T-cell (primary cell): ENCODE results near the gene FGFR4. TPM values are rescaled to one million over a fixed set of nuclear protein-coding genes. Genes with fewer than 3 reads are reported as not detected.

Experiments
- ATAC-seq, 4 experiments: fragments of 200-7000 bp in 3 of 4; fragments of 150-1000 bp in 1 of 4; cut with Tn5 transposase; replicated peaks in 1 of 4; 1 replicate in 3 of 4; 2 replicates in 1 of 4; pipeline ENCODE4 v1.10.0; 2021; ENCODE audit warnings: moderate library complexity in 3 of 4, mild to moderate bottlenecking in 2 of 4, moderate number of reproducible peaks in 1 of 4
- CTCF ChIA-PET, 2 donors: fragments of 300-600 bp; sonication (Branson Sonifier 250); formaldehyde crosslinking; loops; one replicate each; lab custom pipeline; 2022; ENCODE audit warnings: antibody characterized with exemption in 2 of 2; lab: Charles Lee
- POLR2A ChIA-PET, 2 donors: fragments of 300-600 bp; sonication (Branson Sonifier 250); formaldehyde crosslinking; loops; one replicate each; lab custom pipeline; 2022; ENCODE audit warnings: antibody characterized with exemption in 2 of 2; lab: Charles Lee
- DNase-seq, 35 experiments: peaks; one replicate each; pipeline versions ENCODE4 v3.0.0 to v3.0.0-alpha.2; 2013 to 2023
- H3K27ac ChIP-seq: one replicate; pipeline ENCODE4 v1.5.1; 2013; ENCODE audit warnings: low read length
- H3K27me3 ChIP-seq, 2 experiments: replicated peaks in 1 of 2; 1 replicate in 1 of 2; 2 replicates in 1 of 2; pipeline versions ENCODE4 v1.6.1 to v1.7.0; 2013; ENCODE audit warnings: low read length in 1 of 2, mixed read lengths in 1 of 2; ENCODE audit not compliant: control insufficient read depth in 2 of 2, insufficient read depth in 2 of 2; ENCODE audit errors: extremely low read depth in 1 of 2
- H3K36me3 ChIP-seq, 2 donors: 1 replicate in 1 of 2; 2 replicates in 1 of 2; pipeline versions ENCODE4 v1.6.1 to v1.7.0; 2013; ENCODE audit warnings: low read length in 1 of 2; ENCODE audit not compliant: control insufficient read depth in 2 of 2, insufficient read depth in 1 of 2; ENCODE audit errors: extremely low read depth in 1 of 2
- H3K4me1 ChIP-seq, 2 experiments: 1 replicate in 1 of 2; 2 replicates in 1 of 2; pipeline versions ENCODE4 v1.6.1 to v1.7.0; 2013; ENCODE audit warnings: low read length in 2 of 2, mixed read lengths in 1 of 2; ENCODE audit not compliant: insufficient read depth in 2 of 2, control insufficient read depth in 1 of 2; ENCODE audit errors: extremely low read depth in 1 of 2
- H3K4me3 ChIP-seq, 2 donors: 1 replicate in 1 of 2; 2 replicates in 1 of 2; pipeline versions ENCODE4 v1.5.1 to v1.7.0; 2013; ENCODE audit warnings: mild to moderate bottlenecking in 2 of 2, low read length in 1 of 2, moderate library complexity in 1 of 2; ENCODE audit not compliant: control insufficient read depth in 1 of 2; ENCODE audit errors: extremely low read depth in 1 of 2
- H3K9me3 ChIP-seq: 2 replicates; pipeline ENCODE4 v1.7.0; 2013
- H3K27ac Mint-ChIP-seq, 2 donors: one replicate each; pipeline ENCODE4 v1.8.0; 2020 to 2021; ENCODE audit warnings: mild to moderate bottlenecking in 2 of 2, mixed read lengths in 2 of 2
- H3K27me3 Mint-ChIP-seq, 2 donors: one replicate each; pipeline ENCODE4 v1.8.0; 2021 to 2022; ENCODE audit warnings: mixed read lengths in 2 of 2
- H3K36me3 Mint-ChIP-seq: one replicate; pipeline ENCODE4 v1.8.0; 2021; ENCODE audit warnings: mixed read lengths
- H3K4me1 Mint-ChIP-seq, 3 donors: one replicate each; pipeline ENCODE4 v1.8.0; 2020 to 2022; ENCODE audit warnings: mixed read lengths in 3 of 3, mild to moderate bottlenecking in 1 of 3
- H3K4me3 Mint-ChIP-seq, 3 donors: one replicate each; pipeline ENCODE4 v1.8.0; 2020 to 2022; ENCODE audit warnings: mild to moderate bottlenecking in 3 of 3, mixed read lengths in 3 of 3, moderate library complexity in 3 of 3
- H3K9me3 Mint-ChIP-seq, 3 donors: one replicate each; pipeline ENCODE4 v1.8.0; 2020 to 2022; ENCODE audit warnings: mixed read lengths in 3 of 3
- WGBS: methylation state at CpG from one replicate; pipeline ENCODE4 v1.1.5; 2013; ENCODE audit warnings: missing lambda C conversion rate; ENCODE audit not compliant: insufficient coverage; 5-methylcytosine and 5-hydroxymethylcytosine counted together
- total RNA-seq, 35 experiments: library from RNA in 6 of 35; stranded (reverse) in 6 of 35; fragments of 120-200 nt in 1 of 35; gene quantifications; one replicate each; pipeline versions ENCODE4 v1.2.1 to v1.2.4 and lab custom pipeline; 2013 to 2026

FGFR4 gene
- total RNA-seq, 5 donors from 2014 or later (not counting 1 experiment from before 2014, with no cell fraction given), result 1.6 to 5.1 (median 3.2) TPM

GRCh38 chr5:177113566-177114424 is 27.1 kb downstream of the FGFR4 start:
- POLR2A ChIA-PET, result interaction anchor here in 1 of 2 donors (0.7 kb wide), 1 partner anchor 92 kb away, joined by 3 read pairs; no protein-coding TSS in a partner anchor
- H3K4me3 Mint-ChIP-seq, result no peak overlapping the region
- H3K36me3 ChIP-seq, result no peaks in the 10 kb centered on the region

DNA sequence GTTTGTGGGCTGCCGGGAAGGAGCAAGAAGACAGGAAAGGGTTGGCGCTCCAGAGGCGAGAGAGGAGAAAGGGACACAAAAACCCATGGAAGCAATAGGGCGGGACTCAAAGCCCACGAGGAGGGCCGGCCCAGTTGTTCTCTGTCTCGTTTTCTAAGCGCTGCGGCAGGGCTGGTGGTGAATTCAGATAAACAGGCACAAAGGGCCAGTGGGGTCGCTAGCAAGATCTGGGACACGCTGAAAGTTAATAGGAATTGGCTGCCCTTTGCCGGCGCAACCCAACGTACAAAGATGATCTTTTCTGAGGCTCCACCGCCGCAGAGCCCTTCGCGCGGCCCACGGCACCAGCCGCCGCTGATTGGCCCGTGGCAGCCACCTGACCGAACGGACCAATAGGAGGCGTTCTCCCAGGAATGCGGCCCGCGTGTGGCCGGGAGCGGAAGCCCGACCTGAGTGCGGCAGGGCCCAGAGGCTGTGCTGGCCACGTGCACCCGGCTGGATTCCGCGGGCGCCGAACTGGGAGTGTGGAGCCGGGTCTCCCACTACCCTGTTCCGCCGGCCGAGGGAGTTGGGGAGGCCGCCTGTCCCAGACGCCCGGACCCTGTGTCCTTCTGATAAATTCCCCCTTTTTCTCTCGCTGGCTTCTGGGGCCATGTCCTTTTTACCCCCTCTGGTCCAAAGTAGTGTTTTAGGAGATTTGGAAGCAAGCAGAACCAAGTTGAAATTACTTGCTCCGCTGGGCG is 30.1 kb downstream of the FGFR4 start:
- Mint-ChIP-seq H3K27ac (peak overlapping the region; percentile 71 to 86), H3K4me1 (peaks cover 15 to 23% (median 16%) of the 10 kb centered on the region in 3 donors), H3K9me3 (no peaks in the 10 kb centered on the region), H3K36me3 (no peaks in the 10 kb centered on the region), H3K4me3 (peak overlapping the region; percentile 67 to 76 (median 69)), H3K27me3 (no peaks in the 10 kb centered on the region)
- Histone ChIP-seq H3K27me3 (no peaks in the 10 kb centered on the region), H3K36me3 (no peaks in the 10 kb centered on the region), H3K27ac (peak overlapping the region; percentile 30), H3K9me3 (no peaks in the 10 kb centered on the region), H3K4me1 (peaks cover 0 to 24% of the 10 kb centered on the region in 2 experiments), H3K4me3 (peak overlapping the region in 1 of 2 donors; percentile 30)
- CTCF ChIA-PET, result no interaction called here
- 28% methylated on average over 35 of the region's 49 CpGs for WGBS
- ATAC-seq, result peak; percentile 96 to 98 (median 96)
- DNase-seq, result peak; percentile 55 to 89 (median 73)
- POLR2A ChIA-PET, result no interaction called here

More at GRCh38 chr5:177113566-177114424, 27.1 kb downstream of the FGFR4 start:
- peaks cover 16 to 24% (median 16%) of the 10 kb centered on the region in 3 donors for H3K4me1 Mint-ChIP-seq
- Histone ChIP-seq H3K27ac (no peak overlapping the region), H3K4me3 (no peak overlapping the region), H3K27me3 (no peaks in the 10 kb centered on the region), H3K4me1 (peaks cover 0 to 26% of the 10 kb centered on the region in 2 experiments), H3K9me3 (no peaks in the 10 kb centered on the region)
- no peaks in the 10 kb centered on the region for H3K36me3 Mint-ChIP-seq
- peak; percentile 26 to 90 (median 70) for DNase-seq
- H3K27me3 Mint-ChIP-seq, result no peaks in the 10 kb centered on the region
- 33% methylated on average over 11 of the region's 14 CpGs for WGBS
- CTCF ChIA-PET, result interaction anchor here (0.5 to 2.0 kb wide), 21 partner anchors 13 to 453 kb away, joined by 3 to 12 read pairs (median 4); no protein-coding TSS in a partner anchor
- H3K9me3 Mint-ChIP-seq, result no peaks in the 10 kb centered on the region
- peak overlapping the region in 1 of 2 donors; percentile 33 for H3K27ac Mint-ChIP-seq
- ATAC-seq, result peak; percentile 47 to 57 (median 49)

GRCh38 chr5:177117441-177118045 is 30.8 kb downstream of the FGFR4 start:
- H3K27me3 ChIP-seq, result no peaks in the 10 kb centered on the region
- Mint-ChIP-seq H3K4me1 (peaks cover 14 to 21% (median 16%) of the 10 kb centered on the region in 3 donors), H3K4me3 (peak overlapping the region in 1 of 3 donors; percentile 76), H3K27me3 (no peaks in the 10 kb centered on the region), H3K9me3 (no peaks in the 10 kb centered on the region), H3K36me3 (no peaks in the 10 kb centered on the region), H3K27ac (no peak overlapping the region)
- 98% methylated on average over 24 of the region's 30 CpGs for WGBS
- ATAC-seq, result no peak
- ChIA-PET POLR2A (no interaction called here), CTCF (no interaction called here)
- peaks cover 0 to 21% of the 10 kb centered on the region in 2 experiments for H3K4me1 ChIP-seq
- H3K27ac ChIP-seq, result no peak overlapping the region
- no peak for DNase-seq
- H3K4me3 ChIP-seq, result no peak overlapping the region
- H3K36me3 ChIP-seq, result no peaks in the 10 kb centered on the region
- no peaks in the 10 kb centered on the region for H3K9me3 ChIP-seq

GRCh38 chr5:177122566-177122965 is 35.9 kb downstream of the FGFR4 start:
- whole genome bisulfite sequencing, result 92% methylated on average over 4 of the region's 5 CpGs
- no peaks in the 10 kb centered on the region for H3K36me3 Mint-ChIP-seq

DNA sequence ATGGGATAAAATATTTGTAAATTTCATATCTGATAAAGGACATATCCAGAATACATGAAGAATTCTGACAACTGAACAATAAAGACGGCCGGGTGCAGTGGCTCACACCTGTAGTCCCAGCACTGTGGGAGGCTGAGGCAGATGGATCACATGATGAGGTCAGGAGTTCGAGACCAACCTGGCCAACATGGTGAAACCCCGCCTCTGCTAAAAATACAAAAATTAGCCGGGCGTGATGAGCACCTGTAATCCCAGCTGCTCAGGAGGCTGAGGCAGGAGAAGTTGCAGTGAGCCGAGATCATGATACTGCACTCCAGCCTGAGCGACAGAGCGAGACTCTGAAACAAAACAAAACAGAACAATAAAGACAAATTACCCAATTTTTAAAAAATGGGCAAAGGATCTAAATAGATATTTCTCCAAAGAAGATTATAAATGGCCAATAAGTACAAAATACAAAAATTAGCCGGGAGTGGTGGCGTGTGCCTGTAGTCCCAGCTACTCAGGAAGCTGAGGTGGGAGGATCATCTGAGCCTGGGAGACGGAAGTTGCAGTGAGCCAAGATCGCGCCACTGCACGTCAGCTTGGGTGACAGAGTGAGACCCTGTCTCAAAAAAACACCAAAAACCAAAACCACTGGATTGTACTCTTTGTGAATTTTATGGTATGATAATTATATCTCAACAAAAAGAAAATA is 37.2 kb downstream of the FGFR4 start:
- WGBS, result 87% methylated on average over 9 of the region's 15 CpGs
- Mint-ChIP-seq H3K4me3 (no peak overlapping the region), H3K36me3 (no peaks in the 10 kb centered on the region), H3K4me1 (peaks cover 13 to 16% (median 14%) of the 10 kb centered on the region in 3 donors), H3K27ac (no peak overlapping the region), H3K27me3 (no peaks in the 10 kb centered on the region), H3K9me3 (no peaks in the 10 kb centered on the region)
- ATAC-seq, result peak in 1 of 4 experiments; percentile 37
- H3K36me3 ChIP-seq, result no peaks in the 10 kb centered on the region
- H3K27ac ChIP-seq, result no peak overlapping the region
- ChIA-PET CTCF (no interaction called here), POLR2A (no interaction called here)
- H3K4me3 ChIP-seq, result no peak overlapping the region
- no peaks in the 10 kb centered on the region for H3K27me3 ChIP-seq
- peaks cover 3 to 10% of the 10 kb centered on the region in 2 experiments for H3K4me1 ChIP-seq
- no peaks in the 10 kb centered on the region for H3K9me3 ChIP-seq
- no peak for DNase-seq

More at GRCh38 chr5:177122566-177122965, 35.9 kb downstream of the FGFR4 start:
- POLR2A ChIA-PET, result interaction anchor here in 1 of 2 donors (0.7 to 1.2 kb wide), 2 partner anchors 9 to 71 kb away, joined by 6 to 14 read pairs; no protein-coding TSS in a partner anchor
- no peaks in the 10 kb centered on the region for H3K9me3 ChIP-seq
- no peak overlapping the region for H3K27ac ChIP-seq
- no peaks in the 10 kb centered on the region for H3K27me3 Mint-ChIP-seq
- no peak for ATAC-seq
- H3K4me1 ChIP-seq, result no peaks in the 10 kb centered on the region
- no peaks in the 10 kb centered on the region for H3K27me3 ChIP-seq
- no peak overlapping the region for H3K4me3 ChIP-seq
- H3K36me3 ChIP-seq, result no peaks in the 10 kb centered on the region
- H3K9me3 Mint-ChIP-seq, result no peaks in the 10 kb centered on the region
- no peak for DNase-seq
- no peak overlapping the region for H3K4me3 Mint-ChIP-seq
- no peak overlapping the region for H3K27ac Mint-ChIP-seq
- CTCF ChIA-PET, result no interaction called here
- peaks cover 4 to 6% (median 5%) of the 10 kb centered on the region in 3 donors for H3K4me1 Mint-ChIP-seq
